CD4-positive, alpha-beta T cell treated with Interferon alpha-2 for 1 hour (primary cell): Measurements from ENCODE around the gene IDNK.

Experiments
- DNase-seq, 2 donors: peaks; one replicate each; pipeline ENCODE4 v3.0.0-alpha.2; 2020 to 2022

The IDNK gene

DNA sequence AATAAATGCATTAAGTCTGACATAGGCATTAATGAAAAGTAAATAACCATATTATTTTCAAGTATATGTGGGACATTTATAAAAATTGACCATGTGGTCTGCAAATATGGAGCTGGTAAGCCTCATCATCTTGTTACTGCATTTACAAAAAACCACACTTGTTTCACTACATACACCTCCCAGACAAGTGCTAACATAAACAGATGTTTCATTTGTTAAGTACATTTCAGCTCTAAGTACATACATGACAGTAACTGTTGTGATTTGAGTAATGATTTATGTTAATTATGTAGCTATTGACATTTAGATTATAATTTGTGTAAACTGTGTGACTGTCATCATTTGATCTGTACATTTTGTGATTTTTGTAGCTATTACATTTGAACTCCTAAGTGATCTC lies 13.9 kb downstream of the IDNK start:
- DNase-seq, result no peak

- no peak for DNase-seq
Measured at GRCh38 chr9:83637389-83637788, 14.4 kb downstream of the IDNK start.

- no peak for DNase-seq
Measured at GRCh38 chr9:83639266-83639665, 16.3 kb downstream of the IDNK start.

DNA sequence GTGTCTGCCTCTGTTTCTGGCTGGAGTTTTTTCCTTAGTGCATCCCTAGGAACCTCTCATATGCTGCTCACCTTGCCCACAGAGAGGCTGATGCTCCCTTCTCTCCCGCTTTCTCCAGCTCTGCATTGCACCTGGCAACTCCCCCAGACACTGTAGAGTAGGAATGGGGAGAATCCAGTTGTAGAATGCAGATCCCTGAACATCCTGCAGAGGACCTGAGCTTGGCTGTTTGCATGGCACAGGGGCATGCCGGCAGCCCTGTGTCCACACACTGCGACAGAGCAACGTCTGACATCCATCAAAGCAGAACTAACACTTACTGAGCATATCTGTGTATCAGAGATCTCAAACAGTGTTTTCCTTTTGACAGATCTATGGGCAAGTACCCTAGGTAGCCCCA lies 19.9 kb downstream of the IDNK start:
- no peak for DNase-seq

- DNase-seq, result no peak
Measured at GRCh38 chr9:83646500-83647239, 23.7 kb downstream of the IDNK start.

- peak; percentile 68 to 79 for DNase-seq
Measured at GRCh38 chr9:83649080-83649479, 26.1 kb downstream of the IDNK start.

DNA sequence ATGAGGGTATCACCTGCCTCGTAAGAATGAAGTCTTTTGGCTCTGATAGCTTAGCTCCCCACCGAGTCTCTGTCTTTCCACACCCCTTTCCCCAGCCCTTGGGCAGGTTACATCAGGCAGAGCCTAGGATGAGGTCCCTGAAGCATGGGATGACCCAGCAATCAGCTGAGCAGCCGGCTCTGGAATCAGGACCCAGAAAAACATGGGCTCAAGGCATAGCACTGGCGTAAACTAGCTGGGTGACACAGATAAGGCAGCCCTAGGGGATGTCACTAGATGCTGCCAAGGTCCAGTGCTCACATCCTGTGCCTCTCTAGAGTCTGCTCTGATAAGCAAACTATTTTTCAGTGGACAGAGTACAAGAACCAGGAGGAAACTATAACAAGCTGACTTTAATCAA lies 26.6 kb downstream of the IDNK start:
- no peak for DNase-seq

DNA sequence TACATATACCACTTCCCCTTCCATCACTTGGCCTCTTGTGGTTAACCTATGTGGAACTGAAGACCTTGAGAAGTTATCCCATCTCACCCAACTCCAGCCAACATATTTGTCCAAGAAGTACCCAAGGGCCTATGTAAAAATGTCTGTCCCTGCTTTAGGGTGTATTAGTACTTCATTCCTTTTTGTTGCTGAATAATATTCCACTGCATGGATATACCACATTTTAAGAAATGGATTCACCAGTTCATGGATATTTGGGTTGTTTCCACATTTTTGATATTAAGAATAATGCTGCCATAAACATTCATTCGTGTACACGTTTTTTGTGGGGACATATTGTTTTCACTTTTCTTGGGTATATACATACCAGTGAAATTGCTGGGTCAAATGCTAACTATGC lies 28.6 kb downstream of the IDNK start:
- DNase-seq, result no peak

DNA sequence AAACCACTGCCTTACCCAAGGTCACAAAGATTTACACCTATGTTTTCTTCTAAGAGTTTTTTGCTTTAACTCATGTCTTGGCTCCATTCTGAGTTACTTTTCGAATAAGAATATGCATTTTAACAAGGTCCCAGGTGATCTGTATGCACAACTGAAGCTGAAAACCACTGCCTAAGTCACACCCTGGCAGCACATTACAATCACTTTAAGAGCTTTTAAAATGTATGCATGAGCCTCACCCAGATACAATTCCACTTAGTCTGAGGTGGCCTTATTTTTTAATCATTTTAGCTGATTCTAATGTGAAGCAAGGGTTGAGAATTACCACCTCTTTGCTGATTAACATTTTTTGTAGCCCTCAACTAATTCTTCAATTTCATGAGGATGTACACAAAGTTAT lies 29.5 kb downstream of the IDNK start:
- no peak for DNase-seq

DNA sequence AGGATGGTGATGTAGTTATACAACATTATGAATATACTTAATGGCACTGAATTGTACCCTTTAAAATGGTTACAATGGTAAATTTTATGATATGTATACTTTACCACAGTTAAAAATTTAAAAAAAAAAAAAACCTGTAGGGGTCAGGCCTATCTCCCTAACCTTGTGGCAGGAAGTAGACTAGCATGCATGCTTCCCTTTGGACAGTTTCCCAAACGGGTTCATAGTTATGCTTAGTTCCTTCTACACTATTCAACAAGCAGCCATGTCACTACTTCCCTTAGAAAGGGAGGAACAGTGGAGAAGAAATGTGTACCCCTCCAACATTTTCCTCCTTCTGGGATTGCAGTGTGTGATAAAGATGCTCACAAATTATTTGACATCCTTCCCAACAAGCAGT lies 32.5 kb downstream of the IDNK start:
- no peak for DNase-seq

DNA sequence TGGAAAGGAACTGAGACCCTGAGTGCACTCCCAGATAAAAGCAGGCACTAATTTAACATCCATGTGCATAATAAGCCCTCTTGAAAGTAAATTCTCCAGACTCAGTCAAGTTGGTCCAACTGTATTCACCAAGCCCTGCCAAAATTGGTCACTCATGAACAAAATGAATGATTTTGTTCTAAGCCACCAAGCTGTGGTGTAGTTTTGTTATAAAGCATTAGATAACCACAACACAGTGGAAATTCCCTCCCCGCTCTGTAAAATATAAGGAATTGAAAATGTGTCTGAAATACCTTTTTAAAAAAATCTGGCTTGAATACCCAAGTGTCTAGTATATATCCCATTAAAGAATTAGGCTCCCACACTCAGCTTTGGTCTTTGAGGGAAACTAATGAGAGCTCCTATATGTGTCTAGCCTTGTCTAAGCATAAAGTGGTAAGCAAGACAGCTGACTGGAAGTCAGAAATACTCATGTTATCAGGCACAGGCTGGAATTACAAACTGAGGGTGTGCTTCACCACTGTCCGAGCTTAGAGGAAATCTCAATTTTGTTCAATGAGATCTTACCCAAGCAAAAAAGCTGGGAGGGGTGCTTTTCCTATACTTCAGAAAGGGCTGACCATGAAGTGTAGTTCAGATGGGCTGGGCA lies 33.2 kb downstream of the IDNK start:
- DNase-seq, result no peak

GRCh38 chr9:83656952-83657351 lies 34.0 kb downstream of the IDNK start:
- DNase-seq, result no peak

- DNase-seq, result no peak
Measured at GRCh38 chr9:83662933-83663332, 40.0 kb downstream of the IDNK start.

GRCh38 chr9:83665580-83666200 lies 42.7 kb downstream of the IDNK start:
- DNase-seq, result no peak

DNA sequence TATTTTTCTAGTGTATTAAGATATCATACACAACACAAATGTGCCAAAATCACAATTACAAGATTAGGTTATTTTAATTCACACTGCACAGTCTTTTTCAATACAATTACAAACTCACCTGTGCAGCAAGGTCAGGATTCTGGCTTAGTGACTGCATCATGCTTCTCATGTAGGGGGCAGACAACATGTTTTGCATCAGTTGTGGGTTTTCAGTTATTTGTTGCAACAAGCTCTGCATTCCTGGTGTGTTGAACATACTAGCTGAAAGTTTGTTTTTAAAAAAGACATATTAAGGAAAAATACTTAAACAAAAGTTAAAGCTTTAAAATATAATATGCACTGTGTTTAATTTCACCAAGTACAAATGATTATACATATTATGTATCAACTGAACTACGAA lies 46.1 kb downstream of the IDNK start:
- no peak for DNase-seq

DNA sequence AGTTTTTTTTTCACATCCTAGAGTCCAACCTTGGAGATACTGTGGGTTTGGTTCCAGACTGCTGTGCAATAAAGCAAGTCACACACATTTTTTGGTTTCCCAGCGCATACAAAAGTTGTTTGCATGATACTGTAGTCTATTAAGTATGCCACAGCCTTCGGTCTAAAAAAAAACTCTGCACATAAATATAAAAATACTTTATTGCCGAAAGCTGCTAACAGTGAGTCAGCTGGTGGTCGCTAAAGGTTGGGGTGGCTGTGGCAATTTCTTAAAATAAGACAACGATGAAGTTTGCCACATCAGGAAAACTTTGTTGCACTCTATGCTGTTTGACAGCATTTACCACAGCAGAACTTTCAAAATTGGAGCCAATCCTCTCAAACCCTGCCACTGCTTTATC lies 47.4 kb downstream of the IDNK start:
- no peak for DNase-seq

GRCh38 chr9:83671451-83671850 lies 48.5 kb downstream of the IDNK start:
- no peak for DNase-seq

DNA sequence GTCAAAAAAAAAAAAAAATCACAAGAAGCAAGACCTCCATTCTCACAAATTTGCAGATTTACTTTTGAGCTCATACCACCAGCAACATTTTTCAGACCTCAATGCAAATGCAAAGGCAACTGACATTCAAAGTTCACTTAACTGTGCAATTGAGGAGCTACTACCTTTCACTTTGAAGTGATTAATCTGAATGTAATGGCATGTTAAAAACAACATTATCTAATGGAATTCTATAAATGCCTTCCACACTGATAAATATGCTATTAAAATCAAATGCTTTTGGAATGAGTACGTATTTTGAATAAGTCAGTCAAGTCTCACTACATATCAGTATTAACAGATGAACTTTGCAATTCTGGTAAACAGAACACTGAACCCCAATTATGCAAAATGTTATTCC lies 52.5 kb downstream of the IDNK start:
- no peak for DNase-seq

DNA sequence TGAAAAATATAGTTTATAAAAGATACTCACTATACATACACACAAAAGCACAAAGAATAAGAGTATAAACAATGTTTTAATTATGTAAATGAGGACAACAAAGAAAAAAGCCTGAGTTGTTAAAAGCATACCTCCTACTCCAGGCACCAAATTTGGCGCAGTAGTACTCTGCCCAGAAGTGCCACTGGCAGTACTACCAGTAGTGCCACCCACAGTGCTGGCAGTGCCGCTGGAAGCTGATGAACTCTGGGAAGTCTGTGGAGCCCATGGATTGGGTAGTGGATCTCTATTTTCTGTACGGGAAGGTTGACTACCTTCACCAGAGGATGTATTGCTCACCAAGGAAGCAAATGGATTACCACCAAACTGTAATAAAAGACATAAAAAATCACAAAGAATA lies 54.7 kb downstream of the IDNK start:
- DNase-seq, result no peak

DNA sequence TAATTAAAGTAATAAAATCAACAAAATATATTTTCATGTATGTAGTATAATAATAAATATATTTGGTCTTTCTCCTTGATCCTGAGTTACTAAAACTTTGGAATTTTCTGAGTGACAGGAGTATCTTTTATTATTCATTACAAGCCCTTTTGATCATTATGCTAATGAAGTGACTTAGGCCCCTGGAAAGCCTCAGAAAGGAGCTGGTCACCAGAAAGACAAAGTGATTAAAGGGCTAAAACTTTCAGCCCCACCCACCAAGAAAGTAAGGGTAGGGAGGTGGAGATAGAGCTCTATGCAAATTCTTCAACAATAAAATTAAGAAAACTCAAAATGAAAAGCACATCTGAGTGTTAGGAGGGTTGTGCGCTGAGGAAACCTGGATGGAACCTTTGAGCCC lies 57.3 kb downstream of the IDNK start:
- DNase-seq, result no peak

- DNase-seq, result no peak
Measured at GRCh38 chr9:83681490-83681889, 58.5 kb downstream of the IDNK start.

GRCh38 chr9:83688921-83689320 lies 66.0 kb downstream of the IDNK start:
- DNase-seq, result no peak

GRCh38 chr9:83691492-83691891 lies 68.5 kb downstream of the IDNK start:
- DNase-seq, result no peak
